Calu3 (cell line): Measurements from ENCODE around the gene WNT7B. TPM values are rescaled to one million over a fixed set of nuclear protein-coding genes. Genes with fewer than 3 reads are reported as not detected.
A peak's percentile ranks its signal among the peaks of the same experiment; 100 is the strongest.

Experiments used
- BruUV-seq: library from RNA; stranded (reverse); fragments of 400-500 nt; replicated peaks from 2 replicates; lab custom pipeline; 2021; lab: Mats Ljungman, UMichigan
- CTCF ChIA-PET: fragments of 300-600 bp; sonication (Branson Sonifier 250); formaldehyde crosslinking; loops from one replicate; lab custom pipeline; 2022; ENCODE audit warnings: antibody characterized with exemption; lab: Charles Lee
- DNase-seq: peaks from one replicate; pipeline ENCODE4 v3.0.0; 2022
- H3K27ac Mint-ChIP-seq: one replicate; pipeline ENCODE4 v1.8.0; 2022; ENCODE audit warnings: mixed read lengths; ENCODE audit not compliant: unreplicated experiment
- H3K27me3 Mint-ChIP-seq: one replicate; pipeline ENCODE4 v1.8.0; 2022; ENCODE audit warnings: mixed read lengths; ENCODE audit not compliant: unreplicated experiment
- H3K36me3 Mint-ChIP-seq: one replicate; pipeline ENCODE4 v1.8.0; 2022; ENCODE audit warnings: mild to moderate bottlenecking, moderate library complexity, mixed read lengths; ENCODE audit not compliant: insufficient read depth, unreplicated experiment
- H3K4me1 Mint-ChIP-seq: one replicate; pipeline ENCODE4 v1.8.0; 2022; ENCODE audit warnings: mild to moderate bottlenecking, low read depth, mixed read lengths; ENCODE audit not compliant: unreplicated experiment
- H3K4me3 Mint-ChIP-seq: one replicate; pipeline ENCODE4 v1.8.0; 2022; ENCODE audit warnings: mild to moderate bottlenecking, low read depth, moderate library complexity, mixed read lengths; ENCODE audit not compliant: unreplicated experiment
- H3K9me3 Mint-ChIP-seq: one replicate; pipeline ENCODE4 v1.8.0; 2022; ENCODE audit warnings: low read depth, mixed read lengths; ENCODE audit not compliant: unreplicated experiment
- intact Hi-C: fragments of 100-400 bp; cut with micrococcal nuclease; formaldehyde crosslinking; loops from one replicate; pipeline ENCODE4 v1.10.0; 2022; ENCODE audit not compliant: unreplicated experiment
- total RNA-seq: library from RNA; stranded (reverse); gene quantifications from 2 replicates; pipeline ENCODE4 v1.2.3, GENCODE V29; 2022
- TF ChIP-seq, protein P1 (sequence below): fragments of 200-600 bp; IDR thresholded peaks from one replicate; pipeline ENCODE4 v1.8.0; 2022; ENCODE audit warnings: antibody characterized with exemption; ENCODE audit not compliant: unreplicated experiment

The WNT7B gene
- total RNA-seq, 1 experiment from 2014 or later, result 100.0 TPM

DNA sequence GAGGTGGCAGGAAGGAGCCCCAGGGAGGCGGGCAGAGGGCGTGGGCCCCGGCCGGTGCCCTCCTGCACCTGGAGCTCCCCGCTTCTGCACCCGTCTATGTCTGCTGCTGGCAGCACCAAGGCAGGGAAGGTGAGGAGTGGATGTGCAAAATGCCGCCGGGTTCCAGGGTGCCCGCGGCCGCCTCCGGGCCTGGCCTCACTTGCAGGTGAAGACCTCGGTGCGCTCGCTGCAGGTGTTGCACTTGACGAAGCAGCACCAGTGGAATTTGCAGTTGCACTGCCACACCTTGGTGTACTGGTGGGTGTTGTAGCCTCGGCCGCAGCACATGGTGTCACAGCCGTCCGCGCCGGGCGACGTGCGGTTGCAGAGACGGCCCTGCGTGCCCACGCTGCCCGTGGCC is 54.3 kb downstream of the WNT7B start:
- Mint-ChIP-seq H3K27me3 (no peaks in the 10 kb centered on the region), H3K4me3 (no peak overlapping the region), H3K27ac (no peak overlapping the region), H3K36me3 (peaks cover 73% of the 10 kb centered on the region), H3K9me3 (no peaks in the 10 kb centered on the region), H3K4me1 (peaks cover 49% of the 10 kb centered on the region)
- CTCF ChIA-PET, result no interaction called here
- DNase-seq, result no peak
- BruUV-seq, result no TSS peak
- intact Hi-C loops, result no loop called here
- TF ChIP-seq, protein P1, sequence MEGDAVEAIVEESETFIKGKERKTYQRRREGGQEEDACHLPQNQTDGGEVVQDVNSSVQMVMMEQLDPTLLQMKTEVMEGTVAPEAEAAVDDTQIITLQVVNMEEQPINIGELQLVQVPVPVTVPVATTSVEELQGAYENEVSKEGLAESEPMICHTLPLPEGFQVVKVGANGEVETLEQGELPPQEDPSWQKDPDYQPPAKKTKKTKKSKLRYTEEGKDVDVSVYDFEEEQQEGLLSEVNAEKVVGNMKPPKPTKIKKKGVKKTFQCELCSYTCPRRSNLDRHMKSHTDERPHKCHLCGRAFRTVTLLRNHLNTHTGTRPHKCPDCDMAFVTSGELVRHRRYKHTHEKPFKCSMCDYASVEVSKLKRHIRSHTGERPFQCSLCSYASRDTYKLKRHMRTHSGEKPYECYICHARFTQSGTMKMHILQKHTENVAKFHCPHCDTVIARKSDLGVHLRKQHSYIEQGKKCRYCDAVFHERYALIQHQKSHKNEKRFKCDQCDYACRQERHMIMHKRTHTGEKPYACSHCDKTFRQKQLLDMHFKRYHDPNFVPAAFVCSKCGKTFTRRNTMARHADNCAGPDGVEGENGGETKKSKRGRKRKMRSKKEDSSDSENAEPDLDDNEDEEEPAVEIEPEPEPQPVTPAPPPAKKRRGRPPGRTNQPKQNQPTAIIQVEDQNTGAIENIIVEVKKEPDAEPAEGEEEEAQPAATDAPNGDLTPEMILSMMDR, result no peak

- intact Hi-C loops, result no loop called here
- peaks cover 54% of the 10 kb centered on the region for H3K4me1 Mint-ChIP-seq
- H3K36me3 Mint-ChIP-seq, result peaks cover 73% of the 10 kb centered on the region
- H3K9me3 Mint-ChIP-seq, result no peaks in the 10 kb centered on the region
- CTCF ChIA-PET, result no interaction called here
- TF ChIP-seq, protein P1, result no peak
- no peak overlapping the region for H3K27ac Mint-ChIP-seq
- no peak overlapping the region for H3K4me3 Mint-ChIP-seq
- no peak for DNase-seq
- no peaks in the 10 kb centered on the region for H3K27me3 Mint-ChIP-seq
- BruUV-seq, result no TSS peak
Measured at GRCh38 chr22:45922256-45922655, 54.7 kb downstream of the WNT7B start.

GRCh38 chr22:45919504-45920286 is 57.3 kb downstream of the WNT7B start:
- intact Hi-C loops, result no loop called here
- TF ChIP-seq, protein P1, result no peak
- CTCF ChIA-PET, result interaction anchor here (0.6 kb wide), 2 partner anchors 8 to 57 kb away, joined by 3 to 8 read pairs; partner anchors contain the start of gene WNT7B
- peak; percentile 92 for DNase-seq
- Mint-ChIP-seq H3K36me3 (peaks cover 74% of the 10 kb centered on the region), H3K4me3 (peak overlapping the region; percentile 49), H3K27me3 (no peaks in the 10 kb centered on the region), H3K27ac (peak overlapping the region; percentile 75), H3K4me1 (peaks cover 56% of the 10 kb centered on the region), H3K9me3 (no peaks in the 10 kb centered on the region)
- BruUV-seq, result no TSS peak

- intact Hi-C loops, result no loop called here
- Mint-ChIP-seq H3K9me3 (peaks cover 5% of the 10 kb centered on the region), H3K27ac (peak overlapping the region; percentile 75), H3K36me3 (peaks cover 77% of the 10 kb centered on the region), H3K27me3 (no peaks in the 10 kb centered on the region), H3K4me1 (peaks cover 53% of the 10 kb centered on the region), H3K4me3 (peak overlapping the region; percentile 49)
- no TSS peak for BruUV-seq
- CTCF ChIA-PET, result interaction anchor here (0.6 kb wide), 1 partner anchor 58 kb away, joined by 8 read pairs; the partner anchor contains the start of gene WNT7B
- DNase-seq, result peak; percentile 93
- TF ChIP-seq, protein P1, result no peak
Measured at GRCh38 chr22:45918459-45919370, 58.2 kb downstream of the WNT7B start.
